HL-60 (cell line): ENCODE measurements around the gene GTF3C1.

Experiments
- CTCF ChIP-seq: IDR thresholded peaks from one replicate; pipeline ENCODE4 v1.5.1; 2011; ENCODE audit warnings: low read length, control low read depth, inconsistent platforms; ENCODE audit not compliant: insufficient read depth
- POLR2AphosphoS5 ChIP-seq: IDR thresholded peaks from 2 replicates; pipeline ENCODE4 v1.6.1; 2012; ENCODE audit warnings: low read depth

DNA sequence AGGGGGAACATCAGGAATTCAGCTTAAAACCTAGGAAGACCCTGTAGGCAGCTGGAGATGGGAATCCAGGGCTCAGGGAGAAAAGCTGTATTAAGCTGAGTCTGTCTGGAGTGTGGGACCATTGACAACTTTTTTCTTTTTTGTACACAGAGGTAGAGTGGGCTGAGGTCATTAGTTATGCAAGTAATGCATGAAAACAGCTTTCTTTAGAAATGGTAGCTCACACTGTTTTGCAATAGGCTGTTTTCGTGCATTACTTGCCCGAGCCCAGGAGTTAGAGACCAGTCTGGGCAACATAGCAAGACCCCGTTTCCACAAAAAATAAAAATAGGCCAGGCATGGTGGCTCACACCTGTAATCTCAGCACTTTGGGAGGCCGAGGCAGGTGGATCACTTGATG lies 46.7 kb upstream of the GTF3C1 start:
- no peak for TF ChIP-seq CTCF
- TF ChIP-seq POLR2AphosphoS5: no peak
